MM.1S (cell line): ENCODE data around the gene PRKAR1B.

Experiments used
- EZH2phosphoT487 ChIP-seq: fragments of 300-600 bp; sonication (generic); IDR thresholded peaks from 2 replicates; pipeline ENCODE4 v1.6.1; 2018; ENCODE audit warnings: antibody characterized with exemption, low read length
- TF ChIP-seq, protein P1 (sequence below): fragments of 300-600 bp; sonication (generic); IDR thresholded peaks from 2 replicates; pipeline ENCODE4 v1.5.1; 2016; ENCODE audit warnings: antibody characterized with exemption, low read length, mixed read lengths

DNA sequence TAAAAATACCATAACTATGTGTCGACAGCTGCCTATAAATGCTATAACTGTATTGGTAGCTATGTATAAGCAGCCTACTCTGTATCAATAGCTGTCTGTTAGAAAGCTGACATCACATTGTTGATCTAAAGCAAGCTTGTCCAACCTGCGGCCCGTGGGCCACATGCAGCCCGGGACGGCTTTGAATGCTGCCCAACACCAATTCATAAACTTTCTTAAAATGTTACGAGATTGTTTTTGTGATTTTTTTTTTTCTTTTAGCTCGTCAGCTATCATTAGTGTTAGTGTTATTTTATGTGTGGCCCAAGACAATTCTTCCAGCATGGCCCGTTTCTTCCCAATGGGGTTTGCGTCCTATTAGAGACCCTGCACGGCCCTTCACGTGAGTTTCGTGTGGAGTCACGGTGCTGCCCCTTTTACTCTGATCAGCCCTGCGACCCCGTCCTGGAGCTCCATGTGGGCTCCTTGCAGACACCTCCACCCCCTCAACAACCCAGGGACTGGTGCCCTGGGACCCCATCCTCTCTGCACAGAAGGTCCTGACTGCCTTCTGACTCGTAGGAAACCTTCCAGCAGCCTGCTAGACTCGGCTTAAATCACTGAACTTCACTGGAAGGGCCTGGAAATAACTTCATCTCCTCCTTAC, 4.5 kb upstream of the PRKAR1B start:
- TF ChIP-seq, protein P1, sequence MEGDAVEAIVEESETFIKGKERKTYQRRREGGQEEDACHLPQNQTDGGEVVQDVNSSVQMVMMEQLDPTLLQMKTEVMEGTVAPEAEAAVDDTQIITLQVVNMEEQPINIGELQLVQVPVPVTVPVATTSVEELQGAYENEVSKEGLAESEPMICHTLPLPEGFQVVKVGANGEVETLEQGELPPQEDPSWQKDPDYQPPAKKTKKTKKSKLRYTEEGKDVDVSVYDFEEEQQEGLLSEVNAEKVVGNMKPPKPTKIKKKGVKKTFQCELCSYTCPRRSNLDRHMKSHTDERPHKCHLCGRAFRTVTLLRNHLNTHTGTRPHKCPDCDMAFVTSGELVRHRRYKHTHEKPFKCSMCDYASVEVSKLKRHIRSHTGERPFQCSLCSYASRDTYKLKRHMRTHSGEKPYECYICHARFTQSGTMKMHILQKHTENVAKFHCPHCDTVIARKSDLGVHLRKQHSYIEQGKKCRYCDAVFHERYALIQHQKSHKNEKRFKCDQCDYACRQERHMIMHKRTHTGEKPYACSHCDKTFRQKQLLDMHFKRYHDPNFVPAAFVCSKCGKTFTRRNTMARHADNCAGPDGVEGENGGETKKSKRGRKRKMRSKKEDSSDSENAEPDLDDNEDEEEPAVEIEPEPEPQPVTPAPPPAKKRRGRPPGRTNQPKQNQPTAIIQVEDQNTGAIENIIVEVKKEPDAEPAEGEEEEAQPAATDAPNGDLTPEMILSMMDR, result no peak
- no peak for TF ChIP-seq EZH2phosphoT487
